DOHH2 (cell line): ENCODE data around the gene GFPT2.

Experiments
- H3F3A ChIP-seq: fragments of 200-600 bp; sonication (generic), shearing (Covaris generic); 2 replicates; pipeline ENCODE4 v1.6.0; 2016; ENCODE audit warnings: antibody characterized with exemption, mild to moderate bottlenecking; ENCODE audit not compliant: control insufficient read depth, insufficient read depth
- H3K27ac ChIP-seq: fragments of 200-600 bp; sonication (generic); 2 replicates; pipeline ENCODE4 v1.5.1; 2014; ENCODE audit warnings: low read depth, mild to moderate bottlenecking, low read length, moderate library complexity
- H3K27me3 ChIP-seq: fragments of 200-600 bp; sonication (generic); 2 replicates; pipeline ENCODE4 v1.6.1; 2014; ENCODE audit warnings: mild to moderate bottlenecking, low read length, mixed read lengths; ENCODE audit not compliant: control insufficient read depth
- H3K36me3 ChIP-seq: fragments of 200-600 bp; sonication (generic); 2 replicates; pipeline ENCODE4 v1.6.1; 2014; ENCODE audit warnings: mild to moderate bottlenecking, low read length, moderate library complexity, mixed read lengths; ENCODE audit not compliant: control insufficient read depth
- H3K4me1 ChIP-seq: fragments of 200-600 bp; sonication (generic); 2 replicates; pipeline ENCODE4 v1.6.1; 2014; ENCODE audit warnings: mild to moderate bottlenecking, low read length, mixed read lengths; ENCODE audit not compliant: control insufficient read depth
- H3K4me2 ChIP-seq: fragments of 200-600 bp; sonication (generic); 2 replicates; pipeline ENCODE4 v1.6.0; 2014; ENCODE audit warnings: mild to moderate bottlenecking, low read length, moderate library complexity
- H3K4me3 ChIP-seq: fragments of 200-600 bp; sonication (generic); 2 replicates; pipeline ENCODE4 v1.5.1; 2014; ENCODE audit warnings: mild to moderate bottlenecking, low read length, mixed read lengths
- H3K79me2 ChIP-seq: fragments of 200-600 bp; sonication (generic); 2 replicates; pipeline ENCODE4 v1.6.1; 2014; ENCODE audit warnings: mild to moderate bottlenecking, low read length, mixed read lengths; ENCODE audit not compliant: control insufficient read depth
- H3K9me2 ChIP-seq: fragments of 200-600 bp; sonication (generic); replicated peaks from 2 replicates; pipeline ENCODE4 v1.6.1; 2014; ENCODE audit warnings: mild to moderate bottlenecking, low read length, mixed read lengths; ENCODE audit not compliant: control insufficient read depth
- H3K9me3 ChIP-seq: fragments of 200-600 bp; sonication (generic); 2 replicates; pipeline ENCODE4 v1.6.1; 2014; ENCODE audit warnings: antibody characterized with exemption, low read length, mixed read lengths; ENCODE audit not compliant: control insufficient read depth, insufficient read depth
- H4K20me1 ChIP-seq: fragments of 200-600 bp; sonication (generic); 2 replicates; pipeline ENCODE4 v1.6.0; 2014; ENCODE audit warnings: low read depth, mild to moderate bottlenecking, antibody characterized with exemption, low read length, moderate library complexity; ENCODE audit not compliant: control insufficient read depth, insufficient read depth
- EZH2phosphoT487 ChIP-seq: fragments of 200-600 bp; sonication (generic); IDR thresholded peaks from 2 replicates; pipeline ENCODE4 v1.6.1; 2017; ENCODE audit warnings: borderline replicate concordance, mild to moderate bottlenecking, antibody characterized with exemption, low read length, moderate library complexity, mixed read lengths
- TF ChIP-seq, protein P1 (sequence below): fragments of 200-600 bp; sonication (generic); IDR thresholded peaks from one replicate; pipeline ENCODE4 v1.5.1; 2014; ENCODE audit warnings: antibody characterized with exemption, mild to moderate bottlenecking, low read depth, low read length; ENCODE audit not compliant: poor library complexity, severe bottlenecking

GFPT2 gene

GRCh38 chr5:180395540-180396274, 42.6 kb upstream of the GFPT2 start:
- Histone ChIP-seq H3K27me3 (no peaks in the 10 kb centered on the region), H3K4me2 (no peak overlapping the region), H3K9me2 (no peaks in the 10 kb centered on the region), H4K20me1 (no peaks in the 10 kb centered on the region), H3K27ac (no peak overlapping the region), H3K79me2 (no peaks in the 10 kb centered on the region), H3K4me3 (no peak overlapping the region), H3K36me3 (no peaks in the 10 kb centered on the region), H3F3A (no peaks in the 10 kb centered on the region), H3K4me1 (no peaks in the 10 kb centered on the region), H3K9me3 (no peaks in the 10 kb centered on the region)
- no peak for TF ChIP-seq EZH2phosphoT487
- TF ChIP-seq, protein P1, sequence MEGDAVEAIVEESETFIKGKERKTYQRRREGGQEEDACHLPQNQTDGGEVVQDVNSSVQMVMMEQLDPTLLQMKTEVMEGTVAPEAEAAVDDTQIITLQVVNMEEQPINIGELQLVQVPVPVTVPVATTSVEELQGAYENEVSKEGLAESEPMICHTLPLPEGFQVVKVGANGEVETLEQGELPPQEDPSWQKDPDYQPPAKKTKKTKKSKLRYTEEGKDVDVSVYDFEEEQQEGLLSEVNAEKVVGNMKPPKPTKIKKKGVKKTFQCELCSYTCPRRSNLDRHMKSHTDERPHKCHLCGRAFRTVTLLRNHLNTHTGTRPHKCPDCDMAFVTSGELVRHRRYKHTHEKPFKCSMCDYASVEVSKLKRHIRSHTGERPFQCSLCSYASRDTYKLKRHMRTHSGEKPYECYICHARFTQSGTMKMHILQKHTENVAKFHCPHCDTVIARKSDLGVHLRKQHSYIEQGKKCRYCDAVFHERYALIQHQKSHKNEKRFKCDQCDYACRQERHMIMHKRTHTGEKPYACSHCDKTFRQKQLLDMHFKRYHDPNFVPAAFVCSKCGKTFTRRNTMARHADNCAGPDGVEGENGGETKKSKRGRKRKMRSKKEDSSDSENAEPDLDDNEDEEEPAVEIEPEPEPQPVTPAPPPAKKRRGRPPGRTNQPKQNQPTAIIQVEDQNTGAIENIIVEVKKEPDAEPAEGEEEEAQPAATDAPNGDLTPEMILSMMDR: no peak

GRCh38 chr5:180394031-180394636, 41.0 kb upstream of the GFPT2 start:
- Histone ChIP-seq H4K20me1 (no peaks in the 10 kb centered on the region), H3K27me3 (no peaks in the 10 kb centered on the region), H3K9me3 (no peaks in the 10 kb centered on the region), H3K4me1 (no peaks in the 10 kb centered on the region), H3K9me2 (no peaks in the 10 kb centered on the region), H3K4me2 (no peak overlapping the region), H3F3A (no peaks in the 10 kb centered on the region), H3K79me2 (no peaks in the 10 kb centered on the region), H3K36me3 (no peaks in the 10 kb centered on the region), H3K4me3 (no peak overlapping the region), H3K27ac (no peak overlapping the region)
- TF ChIP-seq, protein P1: no peak
- no peak for TF ChIP-seq EZH2phosphoT487

DNA sequence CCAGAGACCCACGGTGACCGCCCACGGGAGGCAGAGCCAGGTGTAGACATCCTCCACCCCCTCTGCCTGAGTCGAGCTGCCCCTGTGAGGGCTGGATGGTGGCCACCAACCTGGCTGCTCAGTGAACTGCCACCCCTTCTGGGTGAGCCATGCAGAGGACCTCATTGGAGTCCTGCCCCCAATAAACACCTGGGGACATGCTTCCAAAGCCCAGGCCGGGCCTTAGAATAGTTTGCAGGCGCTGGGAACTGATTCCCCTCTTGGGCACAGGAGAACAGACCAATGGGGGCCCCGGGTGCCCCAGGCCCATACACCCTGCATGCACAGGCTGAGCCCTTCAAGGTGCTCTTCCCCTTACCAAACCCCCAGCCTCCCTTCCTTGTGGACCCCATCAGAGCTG, 38.1 kb upstream of the GFPT2 start:
- Histone ChIP-seq H3K4me3 (no peak overlapping the region), H3K9me3 (no peaks in the 10 kb centered on the region), H3K27me3 (no peaks in the 10 kb centered on the region), H3K9me2 (no peaks in the 10 kb centered on the region), H3K36me3 (no peaks in the 10 kb centered on the region), H3F3A (no peaks in the 10 kb centered on the region), H3K79me2 (no peaks in the 10 kb centered on the region), H4K20me1 (no peaks in the 10 kb centered on the region), H3K27ac (no peak overlapping the region), H3K4me1 (no peaks in the 10 kb centered on the region), H3K4me2 (no peak overlapping the region)
- no peak for TF ChIP-seq EZH2phosphoT487
- TF ChIP-seq, protein P1: no peak
